ES-I3 (cell line): ENCODE data around the gene VDR.

Source experiments
- H3K36me3 ChIP-seq: 2 replicates; pipeline ENCODE4 v1.6.1; 2013; ENCODE audit warnings: mild to moderate bottlenecking, low read length, control low read depth, moderate library complexity; ENCODE audit not compliant: insufficient read depth
- H3K4me1 ChIP-seq: 2 replicates; pipeline ENCODE4 v1.6.1; 2013; ENCODE audit warnings: mild to moderate bottlenecking, control low read depth, low read length; ENCODE audit not compliant: insufficient read depth
- H3K9ac ChIP-seq: 2 replicates; pipeline ENCODE4 v1.6.1; 2013; ENCODE audit warnings: low read depth, mild to moderate bottlenecking, low read length, moderate library complexity
- H3K9me3 ChIP-seq: 2 replicates; pipeline ENCODE4 v1.6.1; 2013; ENCODE audit warnings: mild to moderate bottlenecking, low read length, moderate library complexity; ENCODE audit not compliant: control insufficient read depth, insufficient read depth

VDR gene

DNA sequence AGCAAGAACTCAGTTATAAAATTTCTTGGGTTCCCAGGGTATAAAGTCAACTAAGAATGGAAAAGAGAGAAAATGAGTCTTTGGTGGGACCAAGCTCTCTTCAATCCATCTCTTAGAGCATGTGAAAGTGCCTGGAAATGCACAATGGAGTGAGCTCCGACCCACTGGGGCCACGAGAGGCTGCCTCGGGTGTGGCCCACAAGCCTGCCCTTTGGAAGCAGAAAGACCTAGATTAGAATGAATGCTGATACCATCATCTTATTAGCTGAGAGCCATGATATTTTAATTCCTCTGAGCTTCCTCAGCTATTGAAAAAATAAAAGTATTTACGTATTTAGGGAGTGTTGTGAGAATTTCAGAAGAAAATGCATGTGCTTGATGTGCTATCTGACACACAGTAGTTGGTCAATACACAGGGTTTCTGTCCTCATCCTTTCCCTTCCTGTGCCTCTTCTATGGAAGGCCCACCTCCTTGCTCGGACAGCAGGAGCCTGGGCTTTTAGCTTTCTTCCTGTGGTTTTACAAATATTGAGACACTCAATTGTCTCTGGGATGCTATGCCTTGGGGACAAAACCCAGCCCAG is 42.5 kb downstream of the VDR start:
- no peaks in the 10 kb centered on the region for H3K4me1 ChIP-seq
- H3K36me3 ChIP-seq: no peaks in the 10 kb centered on the region
- no peak overlapping the region for H3K9ac ChIP-seq
- H3K9me3 ChIP-seq: no peaks in the 10 kb centered on the region

DNA sequence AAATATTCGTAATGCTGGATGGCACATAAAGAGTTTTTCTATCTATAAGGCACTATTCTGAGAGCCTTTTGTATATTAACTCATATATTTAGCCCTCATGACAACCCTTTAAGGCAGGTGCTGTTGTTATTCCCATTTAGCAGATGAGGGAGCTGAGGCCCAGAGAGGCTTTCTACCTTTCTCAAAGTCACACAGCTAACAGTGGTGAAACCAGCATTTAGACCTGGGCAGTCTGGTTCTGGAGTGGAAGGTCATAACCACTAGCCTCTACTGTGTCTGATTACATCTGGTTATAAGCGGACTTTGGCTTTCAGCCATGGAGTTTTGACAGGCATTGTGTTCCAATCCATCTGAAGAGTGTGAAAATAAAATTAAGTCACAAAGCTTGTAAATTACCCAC is 43.9 kb downstream of the VDR start:
- H3K9ac ChIP-seq: no peak overlapping the region
- H3K9me3 ChIP-seq: no peaks in the 10 kb centered on the region
- no peaks in the 10 kb centered on the region for H3K36me3 ChIP-seq
- H3K4me1 ChIP-seq: no peaks in the 10 kb centered on the region

DNA sequence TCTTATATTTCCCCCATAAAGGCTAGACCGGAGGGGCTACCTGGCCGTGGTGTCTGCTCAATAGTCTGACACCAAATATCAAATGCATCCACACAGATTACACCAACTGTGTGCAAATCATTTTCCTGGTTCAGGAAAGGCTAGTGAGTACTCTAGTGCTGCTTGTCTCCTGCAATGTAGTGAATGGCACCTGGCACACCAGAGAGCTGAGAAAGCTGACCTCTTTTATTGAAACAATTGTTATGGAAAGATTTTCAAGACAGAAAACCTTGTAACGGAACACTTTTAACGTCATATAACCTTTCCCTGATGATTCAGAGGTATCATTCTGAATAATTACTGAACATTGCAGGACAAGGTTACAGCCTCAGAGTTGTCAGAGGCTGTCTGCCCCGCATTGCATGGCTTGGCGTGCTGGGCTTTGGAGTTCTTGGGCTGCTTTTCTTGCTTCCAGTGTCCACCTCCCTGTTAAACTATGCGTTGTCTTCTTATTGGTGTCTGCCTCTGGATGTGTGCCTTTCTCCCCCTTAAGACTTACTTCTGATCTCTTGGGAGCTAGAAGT is 44.4 kb downstream of the VDR start:
- H3K36me3 ChIP-seq: no peaks in the 10 kb centered on the region
- no peak overlapping the region for H3K9ac ChIP-seq
- H3K4me1 ChIP-seq: no peaks in the 10 kb centered on the region
- H3K9me3 ChIP-seq: no peaks in the 10 kb centered on the region

DNA sequence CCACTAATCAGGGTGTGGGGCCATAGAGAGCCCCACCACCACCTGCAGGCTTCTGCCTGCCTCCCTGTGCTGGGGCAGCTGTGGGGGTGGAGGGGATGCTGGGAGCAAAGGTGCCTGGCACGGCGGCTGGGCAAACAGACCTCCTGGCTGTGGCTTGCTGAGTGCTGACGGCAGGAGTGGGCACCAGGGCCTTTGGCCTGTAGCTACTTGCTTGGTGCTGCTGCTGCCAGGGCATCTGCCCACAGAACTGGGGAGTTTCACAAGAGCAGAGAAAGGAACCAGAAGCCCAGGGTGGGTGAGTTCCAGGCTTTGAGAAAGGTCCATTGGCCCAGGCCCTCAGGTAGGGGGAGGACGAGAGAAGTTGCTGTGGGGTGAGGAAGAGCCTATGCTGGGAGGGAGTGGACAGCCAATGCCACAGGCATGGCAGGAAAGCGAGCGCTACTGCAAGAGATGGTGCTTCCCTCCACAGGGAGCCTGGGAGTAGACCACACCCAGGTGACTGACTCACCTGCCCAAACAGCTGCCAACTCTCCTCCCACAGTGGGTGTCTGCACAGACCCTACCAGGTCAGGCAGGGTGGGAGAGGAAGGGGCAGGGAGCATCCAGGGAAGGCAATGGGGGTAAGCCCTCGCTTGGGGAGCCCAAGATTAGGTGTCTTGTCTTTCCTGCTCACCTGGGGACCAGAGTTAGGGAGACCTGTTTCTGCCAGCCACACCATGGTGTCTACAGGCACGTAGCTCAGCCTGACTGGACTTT is 46.1 kb downstream of the VDR start:
- no peak overlapping the region for H3K9ac ChIP-seq
- H3K36me3 ChIP-seq: no peaks in the 10 kb centered on the region
- H3K9me3 ChIP-seq: no peaks in the 10 kb centered on the region
- no peaks in the 10 kb centered on the region for H3K4me1 ChIP-seq

DNA sequence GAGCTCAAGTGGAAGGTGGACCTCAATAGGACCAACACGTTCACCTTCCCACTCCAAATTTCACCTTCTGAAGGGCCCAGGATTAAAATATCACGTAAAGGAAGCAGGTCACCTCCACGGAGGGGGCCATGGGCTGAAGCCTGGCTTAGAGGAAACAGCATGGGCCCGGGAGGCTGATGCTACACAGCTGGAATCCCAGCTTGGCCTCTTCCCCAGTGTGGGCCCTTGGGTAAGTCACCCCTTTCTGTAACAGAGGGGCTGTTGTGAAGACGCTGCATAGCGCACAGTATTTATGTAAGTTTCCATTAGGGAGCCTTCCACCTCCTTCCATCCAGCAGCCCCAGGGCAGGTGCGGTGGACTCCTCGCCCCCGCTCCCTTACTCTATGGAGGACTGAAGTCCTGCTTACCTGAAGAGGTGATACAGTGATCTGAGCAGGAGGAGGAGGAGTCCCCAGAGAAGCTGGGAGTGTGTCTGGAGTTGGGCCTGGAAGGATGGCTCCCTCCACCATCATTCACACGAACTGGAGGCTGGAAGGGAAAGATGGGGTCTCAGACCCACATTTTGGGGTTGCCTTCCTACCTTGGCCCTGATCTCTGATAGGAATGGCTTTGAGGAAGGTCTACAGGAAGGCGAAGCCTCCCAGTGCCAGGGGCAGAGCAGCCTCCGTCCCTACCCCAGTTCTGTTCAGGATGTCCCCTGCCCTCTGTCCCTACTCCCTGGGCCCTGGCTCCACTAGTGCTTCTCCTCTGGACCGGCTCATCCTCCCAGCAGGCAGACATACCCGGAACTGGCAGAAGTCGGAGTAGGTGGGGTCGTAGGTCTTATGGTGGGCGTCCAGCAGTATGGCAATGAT is 47.8 kb downstream of the VDR start:
- Histone ChIP-seq H3K36me3 (no peaks in the 10 kb centered on the region), H3K9ac (no peak overlapping the region), H3K9me3 (no peaks in the 10 kb centered on the region), H3K4me1 (peaks cover 5% of the 10 kb centered on the region; the same call in 1 of the 2 replicates)

DNA sequence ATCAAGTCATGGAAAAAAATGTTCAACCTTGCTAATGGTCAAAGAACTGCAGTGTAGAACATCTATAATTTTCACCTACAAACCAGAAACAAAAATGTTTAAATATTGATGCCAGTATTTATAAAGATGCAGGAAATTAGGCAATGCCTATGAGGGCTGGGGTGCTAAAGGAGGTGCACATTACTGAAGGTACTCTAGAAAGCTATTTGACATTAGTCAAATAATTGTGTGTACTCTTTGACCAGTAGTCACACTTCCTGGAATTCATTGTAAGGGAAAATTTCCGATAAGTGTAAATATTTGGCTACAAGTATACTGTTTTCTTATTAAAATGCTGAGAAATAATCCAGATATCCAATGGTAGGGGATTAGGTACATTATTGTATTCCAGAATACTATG is 48.7 kb downstream of the VDR start:
- peaks cover 5% of the 10 kb centered on the region; the same call in 1 of the 2 replicates for H3K4me1 ChIP-seq
- H3K9ac ChIP-seq: no peak overlapping the region
- H3K9me3 ChIP-seq: no peaks in the 10 kb centered on the region
- no peaks in the 10 kb centered on the region for H3K36me3 ChIP-seq

DNA sequence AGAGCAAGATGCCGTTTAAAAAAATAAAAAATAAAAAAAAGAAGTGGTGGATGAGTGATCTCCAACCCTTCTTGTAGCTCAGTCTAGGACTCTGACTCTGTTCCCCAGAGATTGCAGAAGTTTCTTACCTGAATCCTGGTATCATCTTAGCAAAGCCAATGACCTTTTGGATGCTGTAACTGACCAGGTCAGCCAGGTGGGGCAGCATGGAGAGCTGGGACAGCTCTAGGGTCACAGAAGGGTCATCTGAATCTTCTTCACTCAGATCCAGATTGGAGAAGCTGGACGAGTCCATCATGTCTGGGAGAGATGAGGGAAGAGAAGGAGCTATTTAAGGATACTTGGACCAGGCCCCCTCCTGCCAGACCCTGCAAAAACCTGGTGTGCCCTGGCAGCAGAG is 49.3 kb downstream of the VDR start:
- Histone ChIP-seq H3K4me1 (peaks cover 5% of the 10 kb centered on the region; the same call in 1 of the 2 replicates), H3K36me3 (no peaks in the 10 kb centered on the region), H3K9me3 (no peaks in the 10 kb centered on the region), H3K9ac (no peak overlapping the region)

DNA sequence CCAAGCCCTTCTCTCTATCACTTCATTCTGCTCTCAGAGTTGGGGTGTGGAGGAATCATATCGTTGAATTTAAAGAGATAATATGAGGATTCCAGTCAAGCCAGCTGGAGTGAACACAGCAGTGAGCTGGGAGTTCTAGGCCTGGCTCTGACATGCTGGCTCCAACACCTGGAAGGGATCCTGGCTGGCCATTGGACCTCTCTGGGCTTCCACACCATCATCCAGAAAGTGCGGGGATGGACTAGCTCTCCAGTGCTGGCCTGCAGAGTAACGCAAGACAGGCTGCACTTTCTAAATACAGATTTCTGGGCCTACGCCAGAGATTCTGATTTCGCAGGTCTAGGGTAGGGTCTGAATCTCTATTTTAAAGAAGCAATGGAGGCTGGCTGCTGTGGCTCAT is 50.3 kb downstream of the VDR start:
- Histone ChIP-seq H3K9me3 (no peaks in the 10 kb centered on the region), H3K9ac (no peak overlapping the region), H3K36me3 (no peaks in the 10 kb centered on the region), H3K4me1 (peaks cover 5% of the 10 kb centered on the region; the same call in 1 of the 2 replicates)

DNA sequence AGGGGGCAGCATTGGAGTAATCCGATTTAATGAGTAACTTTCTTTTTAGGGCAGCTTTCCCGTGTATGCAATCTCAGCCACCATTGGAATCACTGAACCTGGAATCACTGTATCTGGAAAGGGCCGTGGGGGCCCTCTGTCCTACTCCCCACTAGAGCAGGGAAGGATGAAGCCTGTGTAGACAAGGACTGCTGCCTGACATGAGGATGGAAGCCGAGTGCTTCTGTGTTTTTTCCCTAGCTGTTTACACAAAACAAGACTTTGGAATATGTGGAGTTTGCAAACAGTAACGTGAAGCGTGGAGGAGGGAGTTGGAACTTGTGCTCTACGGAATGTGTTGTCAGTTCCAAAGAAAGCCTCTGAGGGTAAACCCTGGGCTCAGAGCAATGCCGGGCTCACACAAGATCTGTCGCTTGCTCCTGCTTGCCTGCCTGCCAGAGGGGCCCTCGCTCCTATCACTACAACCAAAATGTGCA is 52.7 kb downstream of the VDR start:
- H3K9me3 ChIP-seq: no peaks in the 10 kb centered on the region
- peaks cover 5% of the 10 kb centered on the region; the same call in 1 of the 2 replicates for H3K4me1 ChIP-seq
- no peaks in the 10 kb centered on the region for H3K36me3 ChIP-seq
- no peak overlapping the region for H3K9ac ChIP-seq

DNA sequence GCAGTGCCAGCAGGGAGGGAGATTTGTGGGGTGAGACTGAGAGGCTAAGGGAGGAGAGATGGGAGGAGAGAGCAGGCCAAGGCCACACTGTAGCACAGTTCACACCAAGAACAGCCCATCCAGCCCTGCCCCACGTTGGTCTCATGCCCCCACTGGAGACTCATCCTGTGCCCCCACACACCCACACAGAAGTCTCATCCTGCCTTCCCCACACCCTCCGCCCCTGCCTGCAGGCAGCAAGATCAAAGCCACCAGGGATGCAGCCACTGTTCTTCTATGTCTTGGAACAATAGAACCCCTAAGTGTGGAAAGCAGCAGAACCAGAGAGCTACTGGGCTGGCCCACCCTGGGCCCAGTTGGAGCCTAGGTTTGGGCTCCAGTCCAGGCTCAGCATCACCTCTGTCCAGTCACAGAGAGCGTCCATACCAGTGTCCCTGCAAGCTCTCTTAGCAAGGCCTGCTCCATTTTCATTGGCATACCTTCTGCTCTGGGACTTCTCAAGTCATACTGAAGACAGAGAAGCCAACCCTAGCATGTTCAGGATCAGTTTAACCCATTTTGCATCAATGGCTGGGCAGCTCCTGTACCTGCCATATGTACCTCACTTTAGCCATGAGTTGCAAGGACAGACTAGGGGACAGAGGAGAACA is 53.4 kb downstream of the VDR start:
- Histone ChIP-seq H3K9me3 (no peaks in the 10 kb centered on the region), H3K4me1 (peaks cover 5% of the 10 kb centered on the region; the same call in 1 of the 2 replicates), H3K9ac (no peak overlapping the region), H3K36me3 (no peaks in the 10 kb centered on the region)

DNA sequence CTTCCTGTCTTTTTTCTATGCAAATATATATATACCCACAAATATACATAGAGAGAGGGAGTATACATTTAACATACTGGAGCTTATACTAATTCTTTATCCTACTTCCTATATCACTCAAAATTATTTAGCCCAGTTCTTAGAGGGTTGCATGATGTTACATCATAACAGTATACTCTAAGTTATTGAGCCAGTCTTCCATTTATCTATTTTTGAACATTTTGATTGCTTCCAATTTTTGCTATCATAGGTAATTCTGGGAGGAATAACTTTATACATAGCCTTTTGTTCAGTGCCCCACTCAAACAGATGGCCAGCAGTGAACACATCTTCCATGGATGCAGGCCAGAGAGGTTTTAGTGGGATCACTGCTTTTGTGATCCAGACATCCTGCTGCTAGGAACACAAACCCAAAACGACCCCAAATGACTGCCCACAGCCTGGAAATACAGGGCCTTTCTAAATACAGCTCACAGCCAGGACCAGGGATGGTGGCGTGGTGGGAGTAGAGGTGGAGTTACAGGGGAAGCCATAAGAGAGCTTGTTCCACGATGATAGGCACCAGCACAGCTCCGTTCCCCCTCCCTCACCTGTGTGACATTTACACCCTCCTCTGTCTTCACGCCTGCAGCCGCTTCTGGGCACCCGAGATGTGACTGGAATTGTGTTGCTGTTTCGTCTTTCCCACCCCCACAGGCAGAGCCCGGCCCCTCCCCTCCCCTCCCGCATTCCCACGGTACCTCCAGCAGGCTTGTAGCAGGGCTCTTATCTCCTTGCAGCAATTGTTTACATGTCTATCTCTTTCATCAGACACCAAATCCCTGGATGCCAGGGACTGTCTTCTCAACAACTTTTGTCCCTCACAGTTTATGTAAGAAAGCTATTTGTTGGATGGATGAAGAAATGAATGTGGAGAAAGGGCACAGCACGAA is 54.4 kb downstream of the VDR start:
- H3K36me3 ChIP-seq: no peaks in the 10 kb centered on the region
- no peak overlapping the region for H3K9ac ChIP-seq

DNA sequence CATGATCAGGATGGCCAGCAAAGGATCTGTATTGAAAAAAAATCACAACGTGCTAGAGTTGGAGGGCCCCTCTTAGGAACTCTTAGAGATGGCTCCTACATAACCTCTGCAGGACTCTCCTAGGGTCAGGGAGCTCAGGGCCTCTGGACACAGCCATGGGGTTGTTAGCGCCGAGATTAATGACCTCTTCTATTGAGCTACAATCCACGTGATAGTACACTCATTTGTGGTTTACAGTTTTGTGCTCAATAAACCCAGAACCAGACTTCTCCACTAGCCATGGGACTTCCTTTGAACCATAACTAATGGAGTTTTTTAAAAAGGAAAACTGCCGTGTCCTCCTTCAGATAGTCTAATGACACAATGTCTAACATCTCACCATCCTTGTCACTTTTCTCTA is 55.5 kb downstream of the VDR start:
- Histone ChIP-seq H3K4me1 (peaks cover 6% of the 10 kb centered on the region), H3K9me3 (no peaks in the 10 kb centered on the region), H3K9ac (no peak overlapping the region), H3K36me3 (no peaks in the 10 kb centered on the region)

More for the DNA sequence above, 54.4 kb downstream of the VDR start:
- Histone ChIP-seq H3K9me3 (no peaks in the 10 kb centered on the region), H3K4me1 (peaks cover 5% of the 10 kb centered on the region; the same call in 1 of the 2 replicates)

DNA sequence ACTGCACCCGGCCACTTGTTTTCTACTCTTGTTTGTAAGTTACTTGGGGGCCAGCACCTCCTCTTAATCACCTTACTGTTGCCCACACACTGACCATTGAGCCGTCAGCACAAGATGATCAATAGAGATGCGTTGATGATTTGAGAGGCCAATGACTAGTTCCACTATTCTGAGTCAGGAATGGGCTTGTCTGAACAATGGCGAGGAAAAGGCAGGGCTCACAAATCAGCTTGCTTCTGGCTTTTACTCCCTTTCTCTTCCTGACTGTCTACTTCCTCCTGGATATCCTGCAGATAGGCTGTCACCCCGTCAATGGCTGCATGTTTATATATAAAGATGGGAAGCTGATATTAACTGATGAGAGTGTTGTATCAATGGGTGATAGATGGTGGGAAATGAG is 55.9 kb downstream of the VDR start:
- H3K9ac ChIP-seq: no peak overlapping the region
- H3K36me3 ChIP-seq: no peaks in the 10 kb centered on the region
- H3K9me3 ChIP-seq: no peaks in the 10 kb centered on the region
- peaks cover 10% of the 10 kb centered on the region for H3K4me1 ChIP-seq
